PC-3 (cell line): ENCODE measurements around the gene COX7A2L. TPM values are rescaled to one million over a fixed set of nuclear protein-coding genes. Genes with fewer than 3 reads are reported as not detected.

Experiments used
- ATAC-seq: fragments of 200-7000 bp; cut with Tn5 transposase; 2 replicates; pipeline ENCODE4 v1.9.1; 2020; ENCODE audit warnings: mild to moderate bottlenecking, moderate library complexity
- BruUV-seq: library from RNA; stranded (reverse); fragments of 400-500 nt; replicated peaks from 2 replicates; lab custom pipeline; 2021; lab: Mats Ljungman, UMichigan
- CTCF ChIA-PET: fragments of 300-600 bp; sonication (Branson Sonifier 250); formaldehyde crosslinking; loops from one replicate; lab custom pipeline; 2022; ENCODE audit warnings: antibody characterized with exemption; lab: Charles Lee
- POLR2A ChIA-PET: fragments of 300-600 bp; sonication (Branson Sonifier 250); formaldehyde crosslinking; loops from one replicate; lab custom pipeline; 2022; ENCODE audit warnings: antibody characterized with exemption; ENCODE audit not compliant: unreplicated experiment; lab: Charles Lee
- DNase-seq: peaks from one replicate; pipeline ENCODE4 v3.0.0-alpha.2; 2015
- H2AFZ ChIP-seq: fragments of 300-600 bp; sonication (generic); 2 replicates; pipeline ENCODE4 v1.6.0; 2016; ENCODE audit warnings: antibody characterized with exemption, low read length
- H3F3A ChIP-seq: fragments of 300-600 bp; sonication (generic); one replicate; pipeline ENCODE4 v1.6.0; 2017; ENCODE audit warnings: antibody characterized with exemption, low read length, control low read depth, mild to moderate bottlenecking; ENCODE audit not compliant: unreplicated experiment
- H3K27ac ChIP-seq: fragments of 300-600 bp; sonication (generic); 2 replicates; pipeline ENCODE4 v1.5.1; 2016; ENCODE audit warnings: mild to moderate bottlenecking, low read length
- H3K27me3 ChIP-seq: fragments of 300-600 bp; sonication (generic); 2 replicates; pipeline ENCODE4 v1.6.1; 2016; ENCODE audit warnings: low read length, mixed read lengths
- H3K36me3 ChIP-seq: fragments of 300-600 bp; sonication (generic); 2 replicates; pipeline ENCODE4 v1.6.1; 2016; ENCODE audit warnings: low read depth, mixed run types, low read length, mixed read lengths
- H3K4me1 ChIP-seq: fragments of 300-600 bp; sonication (generic); 2 replicates; pipeline ENCODE4 v1.5.1; 2016; ENCODE audit warnings: low read length; ENCODE audit not compliant: insufficient read depth
- H3K4me2 ChIP-seq: fragments of 300-600 bp; sonication (generic); 2 replicates; pipeline ENCODE4 v1.6.0; 2016; ENCODE audit warnings: low read length
- H3K4me3 ChIP-seq: fragments of 300-600 bp; sonication (generic); 2 replicates; pipeline ENCODE4 v1.5.1; 2016; ENCODE audit warnings: mild to moderate bottlenecking, low read length, mixed read lengths
- H3K79me2 ChIP-seq: fragments of 300-600 bp; sonication (generic); 2 replicates; pipeline ENCODE4 v1.6.1; 2017; ENCODE audit warnings: low read length, mixed read lengths
- H3K9ac ChIP-seq: fragments of 300-600 bp; sonication (generic); 2 replicates; pipeline ENCODE4 v1.6.0; 2016; ENCODE audit warnings: mild to moderate bottlenecking, low read length
- H3K9me2 ChIP-seq: fragments of 300-600 bp; sonication (generic); replicated peaks from 2 replicates; pipeline ENCODE4 v1.6.1; 2016; ENCODE audit warnings: mixed run types, low read length, mixed read lengths
- H3K9me3 ChIP-seq: fragments of 300-600 bp; sonication (generic); 2 replicates; pipeline ENCODE4 v1.6.1; 2016; ENCODE audit warnings: low read length, mixed read lengths
- H4K20me1 ChIP-seq: fragments of 300-600 bp; sonication (generic); 2 replicates; pipeline ENCODE4 v1.6.1; 2016; ENCODE audit warnings: low read length, mixed read lengths
- CTCF ChIP-seq: fragments of 300-600 bp; sonication (generic); conservative IDR thresholded peaks from 2 replicates; pipeline ENCODE4 v1.5.1; 2017; ENCODE audit warnings: antibody characterized with exemption, low read depth, mild to moderate bottlenecking, low read length
- EZH2 ChIP-seq: fragments of 300-600 bp; sonication (generic); IDR thresholded peaks from one replicate; pipeline ENCODE4 v1.6.1; 2017; ENCODE audit warnings: antibody characterized with exemption, mild to moderate bottlenecking, low read length; ENCODE audit not compliant: unreplicated experiment
- EZH2phosphoT487 ChIP-seq: fragments of 300-600 bp; sonication (generic); IDR thresholded peaks from 2 replicates; pipeline ENCODE4 v1.6.1; 2018; ENCODE audit warnings: mild to moderate bottlenecking, antibody characterized with exemption, low read length, borderline replicate concordance
- intact Hi-C: fragments of 100-400 bp; cut with micrococcal nuclease; formaldehyde crosslinking; loops from 2 replicates; pipeline ENCODE4 v1.9.0; 2023
- total RNA-seq: library from RNA; depleted of rRNA; stranded (reverse); fragments of >200 nt; gene quantifications from 2 replicates; pipeline ENCODE4 v1.2.3, GENCODE V29; 2014

Gene COX7A2L
- total RNA-seq, 1 experiment from 2014 or later, result 120 TPM

- POLR2A ChIA-PET, result no interaction called here
- H3K9me2 ChIP-seq, result no peaks in the 10 kb centered on the region
- intact Hi-C loops, result no loop called here
- H3K36me3 ChIP-seq, result no peaks in the 10 kb centered on the region
- no peak overlapping the region for H3K9ac ChIP-seq
- no peaks in the 10 kb centered on the region for H3K27me3 ChIP-seq
- no peak overlapping the region for H3K4me2 ChIP-seq
- H2AFZ ChIP-seq, result no peak overlapping the region
- ATAC-seq, result no peak
- no peaks in the 10 kb centered on the region for H3K79me2 ChIP-seq
- H3K4me3 ChIP-seq, result no peak overlapping the region
- no peaks in the 10 kb centered on the region for H4K20me1 ChIP-seq
- TF ChIP-seq EZH2 (no peak), EZH2phosphoT487 (no peak), CTCF (no peak)
- H3F3A ChIP-seq, result no peaks in the 10 kb centered on the region
- no peaks in the 10 kb centered on the region for H3K4me1 ChIP-seq
- DNase-seq, result no peak
- CTCF ChIA-PET, result no interaction called here
- BruUV-seq, result no TSS peak
- no peak overlapping the region for H3K27ac ChIP-seq
- H3K9me3 ChIP-seq, result no peaks in the 10 kb centered on the region
Observed at GRCh38 chr2:42378415-42378814, 17.4 kb upstream of the COX7A2L start.

- intact Hi-C loops, result no loop called here
- Histone ChIP-seq H3K4me1 (no peaks in the 10 kb centered on the region), H3K36me3 (no peaks in the 10 kb centered on the region), H4K20me1 (no peaks in the 10 kb centered on the region), H3K27ac (no peak overlapping the region), H3K4me3 (no peak overlapping the region), H3K9me3 (no peaks in the 10 kb centered on the region), H2AFZ (no peak overlapping the region), H3K9ac (no peak overlapping the region), H3F3A (no peaks in the 10 kb centered on the region), H3K79me2 (no peaks in the 10 kb centered on the region), H3K27me3 (no peaks in the 10 kb centered on the region), H3K4me2 (no peak overlapping the region), H3K9me2 (no peaks in the 10 kb centered on the region)
- POLR2A ChIA-PET, result no interaction called here
- CTCF ChIA-PET, result no interaction called here
- BruUV-seq, result no TSS peak
- DNase-seq (no peak), ATAC-seq (no peak)
- no peak for TF ChIP-seq EZH2phosphoT487
- TF ChIP-seq CTCF, result no peak
- TF ChIP-seq EZH2, result no peak
Observed at GRCh38 chr2:42376758-42377157, 15.7 kb upstream of the COX7A2L start.

GRCh38 chr2:42372474-42373200 is 11.6 kb upstream of the COX7A2L start:
- ATAC-seq, result no peak

More at GRCh38 chr2:42372474-42373200, 11.6 kb upstream of the COX7A2L start:
- BruUV-seq, result no TSS peak
- Histone ChIP-seq H3K27me3 (no peaks in the 10 kb centered on the region), H3K9me3 (no peaks in the 10 kb centered on the region), H4K20me1 (no peaks in the 10 kb centered on the region), H3K27ac (no peak overlapping the region), H2AFZ (no peak overlapping the region), H3K4me2 (no peak overlapping the region), H3K36me3 (no peaks in the 10 kb centered on the region), H3K9ac (no peak overlapping the region), H3K79me2 (no peaks in the 10 kb centered on the region), H3K4me1 (peaks cover 14% of the 10 kb centered on the region), H3F3A (no peaks in the 10 kb centered on the region), H3K4me3 (no peak overlapping the region), H3K9me2 (no peaks in the 10 kb centered on the region)
- POLR2A ChIA-PET, result interaction anchor here (0.5 to 0.6 kb wide), 2 partner anchors 17 to 41 kb away, joined by 3 read pairs; no protein-coding TSS in a partner anchor
- TF ChIP-seq EZH2 (no peak), EZH2phosphoT487 (no peak), CTCF (no peak)
- intact Hi-C loops, result no loop called here
- DNase-seq, result no peak
- CTCF ChIA-PET, result interaction anchor here (0.6 kb wide), 1 partner anchor 190 kb away, joined by 3 read pairs; no protein-coding TSS in a partner anchor
